Suppressor macrophage treated with lipopolysaccharide for 4 hours (primary cell): ENCODE results near the gene MS4A1.
"Not testable (repeated sequence)": the region's sequence is repeated elsewhere in the genome, so short reads cannot be mapped to it uniquely, and the experiment has no call there.

Experiments
- DNase-seq: peaks from one replicate; pipeline ENCODE4 v3.0.0-alpha.2; 2020

MS4A1 gene

DNA sequence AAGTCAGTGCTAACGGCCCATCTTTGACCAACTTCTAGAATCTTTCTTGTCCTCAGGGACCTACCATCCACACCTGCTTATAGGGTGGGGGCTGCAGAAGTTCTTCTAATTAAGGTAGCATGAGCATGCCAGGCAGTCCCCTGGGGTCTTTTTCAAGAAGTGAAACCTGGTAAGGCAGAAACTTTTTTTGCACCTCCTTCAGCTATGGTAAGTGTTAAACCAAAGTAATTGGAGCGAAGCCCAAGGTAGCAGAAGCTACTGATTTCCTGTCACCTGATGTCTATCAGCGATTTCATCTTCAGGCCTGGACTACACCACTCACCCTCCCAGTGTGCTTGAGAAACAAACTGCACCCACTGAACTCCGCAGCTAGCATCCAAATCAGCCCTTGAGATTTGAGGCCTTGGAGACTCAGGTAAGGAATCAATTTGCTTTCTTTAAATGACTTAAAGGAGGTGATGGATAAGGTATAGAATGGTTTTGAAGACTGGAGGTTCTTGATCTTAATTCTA, at the start of gene MS4A1:
TSS of gene MS4A1 (plus strand) at position 317 of the 512 bp plus-strand sequence. CDS start 6,528 bp downstream, outside the sequence.
- no peak for DNase-seq

DNA sequence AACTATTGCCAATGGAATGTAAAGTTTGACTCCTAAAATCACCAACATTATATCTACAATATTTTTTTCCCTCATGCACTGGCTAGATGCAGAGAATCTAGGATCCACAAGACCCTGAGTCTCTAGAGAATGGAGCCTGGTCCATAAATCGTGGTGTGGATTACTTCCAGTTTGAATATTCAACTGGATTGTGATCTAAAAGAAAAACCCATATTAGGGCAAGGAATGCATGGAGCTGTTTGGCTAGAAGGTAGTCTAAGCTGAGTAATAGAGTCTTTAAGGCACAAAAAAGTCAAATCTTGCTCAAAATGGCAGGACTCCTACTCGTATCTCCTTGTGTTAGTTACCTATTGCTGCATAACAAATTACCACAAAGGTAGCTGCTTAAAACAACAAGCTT, 35.6 kb upstream of the MS4A1 start:
- no peak for DNase-seq

DNA sequence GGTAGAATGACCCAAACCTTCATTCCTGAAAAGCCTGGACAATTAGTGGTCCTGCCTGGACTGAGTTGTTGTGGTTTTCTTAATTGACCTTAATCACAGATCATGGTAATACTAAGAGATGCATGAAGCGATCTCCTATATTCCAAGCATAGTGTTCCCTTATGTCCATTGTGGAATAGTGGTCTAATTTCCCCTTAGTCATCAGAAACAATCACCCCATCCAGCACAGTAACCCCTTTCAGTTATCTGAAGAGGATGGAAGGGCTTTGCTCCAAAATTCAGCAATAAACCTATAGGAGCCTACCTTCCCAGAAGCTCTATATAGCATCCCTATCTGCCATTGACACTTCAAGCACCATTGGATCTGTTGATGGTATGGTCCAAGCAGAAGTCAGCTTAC, 33.0 kb upstream of the MS4A1 start:
- DNase-seq = no peak

DNA sequence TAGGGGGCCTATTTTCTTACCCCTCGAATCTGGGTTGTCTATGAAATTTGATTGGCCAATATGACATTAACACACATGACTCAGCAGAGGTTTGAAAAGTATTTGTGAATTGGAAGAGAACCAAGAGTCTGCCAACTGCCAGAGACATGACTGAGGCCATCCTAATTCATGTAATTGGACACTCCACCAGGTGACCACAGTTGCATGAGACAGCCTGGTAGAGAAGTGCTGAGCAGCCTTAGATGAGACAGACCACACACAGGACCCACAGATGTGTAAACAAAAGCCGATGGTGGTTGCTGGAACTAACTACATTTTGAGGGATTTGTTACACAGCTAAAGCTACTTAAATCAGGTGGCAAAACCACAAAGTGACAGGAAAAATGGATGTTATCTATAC, 27.1 kb upstream of the MS4A1 start:
- no peak for DNase-seq

DNA sequence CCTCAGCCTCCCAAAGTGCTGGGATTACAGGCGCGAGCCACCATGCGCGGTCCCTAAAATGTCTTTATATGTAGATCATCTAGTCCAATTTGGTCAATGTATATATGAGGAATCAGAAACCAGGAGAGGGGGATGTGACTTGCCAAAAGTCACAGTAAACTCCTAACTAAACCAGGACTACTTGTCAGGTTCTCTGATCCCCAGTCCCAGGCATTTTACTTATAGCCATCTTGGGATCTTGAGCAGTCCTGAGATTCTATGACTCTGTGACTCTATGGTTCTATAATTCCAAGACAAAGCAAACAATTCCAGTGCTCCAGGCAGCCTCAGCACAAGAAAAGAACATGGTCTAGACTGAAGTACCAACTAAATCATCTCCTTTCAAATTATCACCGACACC, 26.4 kb upstream of the MS4A1 start, which contains the start of gene MS4A5:
TSS of gene MS4A5 (plus strand) at position 301 of the 400 bp plus-strand sequence. CDS start 103 bp downstream, outside the sequence.
- DNase-seq = no peak

DNA sequence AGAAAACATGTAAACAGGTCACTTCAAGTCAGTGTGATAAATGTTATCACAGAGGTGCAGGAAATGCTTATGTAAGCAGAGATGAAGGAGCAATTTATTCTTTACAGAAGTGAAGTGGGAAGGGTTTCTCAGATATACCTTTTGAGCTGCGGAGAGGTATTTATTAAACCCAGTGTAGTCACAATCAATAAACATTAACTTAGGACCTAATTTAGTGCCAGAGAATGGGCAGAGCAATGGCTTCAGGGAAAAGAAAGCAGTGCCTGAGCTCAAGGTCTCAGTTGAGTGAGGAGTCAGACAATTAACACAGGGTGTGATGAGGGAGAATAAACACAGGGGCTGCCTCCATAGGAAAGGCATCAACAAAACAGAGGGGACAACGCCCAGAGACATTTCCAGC, 24.4 kb upstream of the MS4A1 start:
- no peak for DNase-seq

DNA sequence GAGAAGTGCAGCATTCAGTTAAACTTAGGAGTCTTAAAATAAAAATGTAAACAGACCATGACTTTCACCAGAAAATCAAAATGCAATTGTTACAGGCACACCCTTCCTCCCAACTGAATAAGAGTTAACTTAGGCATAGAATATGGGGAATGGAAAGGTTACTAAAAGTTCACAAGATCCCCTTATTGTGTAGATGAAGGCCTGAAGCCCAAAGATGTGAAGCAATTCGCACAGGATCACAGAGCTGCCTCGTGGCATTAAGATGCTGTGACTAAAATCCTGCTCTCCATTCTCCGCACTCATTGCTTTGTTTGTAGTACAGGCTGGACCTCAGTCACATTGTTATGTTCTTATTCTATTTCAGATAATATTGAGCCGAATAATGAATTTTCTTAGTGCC, 22.2 kb upstream of the MS4A1 start:
- no peak for DNase-seq

DNA sequence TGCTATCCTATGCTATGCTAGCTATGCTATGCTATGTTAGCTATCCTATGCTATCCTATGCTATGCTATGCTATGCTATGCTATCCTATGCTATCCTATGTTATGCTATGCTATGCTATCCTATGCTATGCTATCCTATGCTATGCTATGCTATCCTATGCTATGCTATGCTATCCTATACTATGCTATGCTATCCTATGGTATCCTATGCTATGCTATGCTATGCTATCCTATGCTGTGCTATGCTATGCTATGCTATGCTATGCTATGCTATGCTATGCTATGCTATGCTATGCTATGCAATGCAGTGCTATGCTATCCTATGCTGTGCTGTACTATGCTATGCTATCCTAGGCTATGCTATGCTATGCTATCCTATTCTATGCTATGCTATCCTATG, 8.6 kb upstream of the MS4A1 start:
- DNase-seq = no peak

DNA sequence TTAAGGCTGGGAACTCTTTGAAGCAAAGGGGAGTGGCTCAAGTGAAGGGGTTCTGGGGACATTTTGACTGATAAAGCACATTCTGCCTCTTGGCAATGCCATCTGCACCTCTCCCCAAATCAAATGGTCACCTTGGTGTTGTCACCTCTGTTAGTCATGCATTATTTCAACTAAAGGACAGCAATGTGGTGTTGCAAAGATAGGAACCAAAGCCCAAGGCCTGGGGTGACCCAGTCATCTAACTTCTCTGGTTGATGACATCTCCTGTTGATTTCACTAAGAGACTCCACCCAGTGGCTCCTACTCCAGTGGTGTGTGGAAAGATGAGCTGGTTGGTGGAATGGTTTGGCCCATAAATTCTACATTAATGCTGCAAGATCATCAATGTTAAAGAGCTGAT, 7.8 kb upstream of the MS4A1 start:
- DNase-seq = peak; percentile 45

DNA sequence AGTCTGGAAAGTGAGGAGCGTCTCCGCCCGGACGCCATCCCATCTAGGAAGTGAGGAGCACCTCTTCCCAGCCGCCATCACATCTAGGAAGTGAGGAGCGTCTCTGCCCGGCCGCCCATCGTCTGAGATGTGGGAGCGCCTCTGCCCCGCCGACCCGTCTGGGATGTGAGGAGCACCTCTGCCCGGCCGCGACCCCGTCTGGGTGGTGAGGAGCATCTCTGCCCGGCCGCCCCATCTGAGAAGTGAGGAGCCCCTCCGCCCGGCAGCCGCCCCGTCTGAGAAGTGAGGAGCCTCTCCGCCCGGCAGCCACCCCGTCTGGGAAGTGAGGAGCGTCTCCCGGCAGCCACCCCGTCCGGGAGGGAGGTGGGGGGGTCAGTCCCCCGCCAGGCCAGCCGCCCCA, 4.5 kb upstream of the MS4A1 start:
- DNase-seq = not testable (repeated sequence)

DNA sequence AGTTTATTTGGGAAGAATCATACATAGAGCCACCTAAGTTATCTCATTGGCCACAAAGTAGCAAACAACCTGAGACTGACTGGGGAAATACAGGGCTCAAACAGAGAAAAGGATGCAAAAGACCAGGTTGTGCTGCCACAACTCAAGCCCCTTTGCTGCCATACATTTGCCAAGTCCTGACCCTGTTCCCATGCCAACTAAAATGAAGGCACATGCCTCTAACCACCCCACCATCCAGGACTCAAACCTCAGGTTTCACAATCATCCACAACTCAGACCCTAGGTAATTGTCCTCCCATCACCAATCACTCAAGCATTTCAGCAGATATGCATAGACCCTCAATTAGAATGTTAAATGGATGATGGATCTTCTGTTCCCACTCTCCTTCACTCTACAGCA, 1.4 kb upstream of the MS4A1 start:
- no peak for DNase-seq

DNA sequence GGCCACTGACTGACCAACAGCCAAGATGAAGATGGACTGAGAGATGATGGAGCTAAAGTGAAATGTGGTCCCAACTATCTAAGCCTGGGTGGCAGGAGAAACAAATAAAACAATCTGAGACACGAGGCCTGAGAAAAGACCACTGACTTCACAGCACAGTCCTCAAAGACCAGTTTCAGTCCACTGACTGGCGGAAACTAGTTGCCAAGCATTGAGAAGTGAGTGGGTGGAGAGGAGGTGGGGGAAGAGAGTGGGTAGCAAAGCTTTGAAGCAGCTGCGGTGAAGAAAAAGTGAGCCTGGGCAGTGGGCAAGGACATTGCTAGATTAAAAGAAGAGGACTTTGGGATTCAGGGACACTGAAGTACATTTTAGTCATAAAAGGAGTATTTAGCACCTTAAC, 1.9 kb downstream of the MS4A1 start:
- DNase-seq = no peak

DNA sequence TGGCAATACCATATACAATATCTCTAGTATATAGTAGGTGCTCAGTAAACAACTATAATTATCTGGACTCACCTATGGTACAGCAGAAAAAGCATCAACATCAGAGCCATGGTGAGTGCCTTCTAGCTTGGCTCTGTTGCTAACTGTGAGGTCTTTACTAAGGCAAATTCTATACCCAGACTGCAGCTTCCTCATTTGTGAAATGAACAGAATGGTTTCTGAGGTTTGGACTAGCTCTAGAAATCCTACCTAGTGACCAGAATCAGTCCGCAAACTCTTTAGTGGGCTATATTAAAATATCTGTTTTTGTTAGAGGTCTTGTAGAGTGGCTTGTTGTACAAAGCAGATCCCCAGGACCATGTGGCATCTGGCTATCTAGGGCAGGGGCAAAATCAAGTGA, 3.7 kb downstream of the MS4A1 start:
- DNase-seq = no peak

DNA sequence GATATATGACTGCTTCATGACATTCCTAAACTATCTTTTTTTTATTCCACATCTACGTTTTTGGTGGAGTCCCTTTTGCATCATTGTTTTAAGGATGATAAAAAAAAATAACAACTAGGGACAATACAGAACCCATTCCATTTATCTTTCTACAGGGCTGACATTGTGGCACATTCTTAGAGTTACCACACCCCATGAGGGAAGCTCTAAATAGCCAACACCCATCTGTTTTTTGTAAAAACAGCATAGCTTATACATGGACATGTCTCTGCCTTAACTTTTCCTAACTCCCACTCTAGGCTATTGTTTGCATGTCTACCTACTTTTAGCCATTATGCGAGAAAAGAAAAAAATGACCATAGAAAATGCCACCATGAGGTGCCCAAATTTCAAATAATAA, 13.2 kb downstream of the MS4A1 start:
- no peak for DNase-seq

DNA sequence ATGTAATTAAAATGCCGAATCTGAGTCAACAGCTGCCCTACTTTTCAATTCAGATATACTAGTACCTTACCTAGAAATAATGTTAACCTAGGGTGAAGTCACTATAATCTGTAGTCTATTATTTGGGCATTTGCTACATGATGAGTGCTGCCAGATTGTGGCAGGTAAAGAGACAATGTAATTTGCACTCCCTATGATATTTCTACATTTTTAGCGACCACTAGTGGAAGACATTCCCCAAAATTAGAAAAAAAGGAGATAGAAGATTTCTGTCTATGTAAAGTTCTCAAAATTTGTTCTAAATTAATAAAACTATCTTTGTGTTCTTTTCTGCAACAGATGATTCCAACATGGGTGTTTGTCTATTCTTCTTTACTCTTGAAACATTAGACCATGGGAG, 14.1 kb downstream of the MS4A1 start:
- DNase-seq = no peak

DNA sequence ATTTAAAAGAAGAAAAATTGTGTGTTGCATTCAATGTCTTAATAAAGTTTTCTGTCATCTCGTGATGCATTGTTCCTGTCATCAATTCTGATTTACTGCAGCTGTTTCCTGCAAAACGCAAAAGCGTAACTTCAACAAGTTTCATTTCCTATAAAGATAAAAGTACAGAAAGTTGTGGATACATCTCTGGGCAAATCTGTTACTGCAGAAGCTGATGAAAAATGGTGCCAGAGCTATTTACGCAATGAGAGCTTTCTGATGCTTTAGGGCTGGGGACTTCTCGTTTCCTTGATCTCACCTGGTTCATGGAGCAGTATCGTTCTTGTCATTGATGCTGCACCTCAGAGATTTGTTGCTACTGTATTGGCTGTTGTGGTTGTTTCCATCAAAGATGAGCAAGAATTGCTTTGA, 21.4 kb downstream of the MS4A1 start:
- peak; percentile 62 for DNase-seq

DNA sequence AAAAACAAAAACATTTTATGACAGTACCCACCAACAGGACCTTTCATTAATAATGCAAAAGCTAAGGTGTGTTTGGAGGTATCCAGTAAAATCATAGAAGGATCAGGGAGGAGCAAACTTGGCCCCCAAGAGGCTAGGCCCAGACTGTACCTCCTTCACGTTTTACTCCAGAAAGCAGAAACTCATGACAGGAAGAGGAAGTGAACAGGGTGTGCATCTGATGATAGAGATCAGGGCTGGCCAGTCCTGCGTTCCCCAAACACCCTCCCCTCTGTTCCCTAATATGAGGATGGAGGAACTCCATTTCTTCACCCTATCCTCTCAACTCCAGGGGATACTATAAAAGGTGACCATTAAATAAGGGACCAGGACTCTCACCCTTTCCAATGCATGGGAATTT, 26.7 kb downstream of the MS4A1 start:
- no peak for DNase-seq

DNA sequence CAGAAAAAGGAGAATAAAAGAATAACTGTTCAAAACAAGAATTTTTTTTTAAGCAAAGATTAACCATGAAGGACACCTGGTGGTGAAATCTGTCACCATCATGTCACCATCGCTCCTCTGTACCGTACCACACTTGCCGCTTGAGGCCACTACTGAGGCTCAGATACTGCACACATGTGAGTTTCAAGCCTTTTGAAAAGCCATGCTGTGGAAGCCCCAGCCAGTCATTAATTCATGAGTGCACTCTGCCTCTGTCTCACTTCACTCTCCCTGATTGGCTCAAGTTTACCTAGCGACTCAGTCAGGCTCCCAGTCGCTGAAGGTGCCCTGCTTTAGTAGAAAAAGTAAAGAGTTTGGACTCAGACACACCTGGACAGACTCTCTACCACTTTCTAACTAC, 30.3 kb downstream of the MS4A1 start:
- peak; percentile 56 for DNase-seq

DNA sequence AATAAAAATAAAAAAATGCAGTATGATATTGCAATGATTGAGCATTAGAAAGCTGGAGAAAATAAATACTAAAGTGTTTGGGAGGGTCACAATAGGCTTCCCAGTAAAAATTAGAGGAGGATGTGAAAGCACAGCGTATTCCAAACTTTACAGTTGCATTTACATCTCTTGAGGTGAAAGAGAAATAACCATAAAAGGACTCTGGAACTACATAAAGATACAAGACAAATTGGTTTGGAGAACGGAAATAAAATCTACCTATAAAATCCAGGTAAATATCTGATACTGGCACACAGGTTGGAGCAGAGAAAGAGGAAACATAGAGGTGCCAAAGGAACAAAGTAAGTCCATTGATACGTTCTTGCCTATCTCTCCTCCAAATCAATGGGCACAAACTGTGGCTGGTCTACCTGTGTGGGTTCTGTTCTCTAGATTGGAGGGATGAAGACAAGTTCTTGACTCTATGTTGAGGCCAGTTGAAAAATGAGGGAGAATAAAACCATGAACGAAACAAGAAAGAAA, 36.9 kb downstream of the MS4A1 start, which contains the start of gene MS4A12:
TSS of gene MS4A12 (plus strand) at position 291 of the 522 bp plus-strand sequence. CDS start 4,541 bp downstream, outside the sequence.
- no peak for DNase-seq

DNA sequence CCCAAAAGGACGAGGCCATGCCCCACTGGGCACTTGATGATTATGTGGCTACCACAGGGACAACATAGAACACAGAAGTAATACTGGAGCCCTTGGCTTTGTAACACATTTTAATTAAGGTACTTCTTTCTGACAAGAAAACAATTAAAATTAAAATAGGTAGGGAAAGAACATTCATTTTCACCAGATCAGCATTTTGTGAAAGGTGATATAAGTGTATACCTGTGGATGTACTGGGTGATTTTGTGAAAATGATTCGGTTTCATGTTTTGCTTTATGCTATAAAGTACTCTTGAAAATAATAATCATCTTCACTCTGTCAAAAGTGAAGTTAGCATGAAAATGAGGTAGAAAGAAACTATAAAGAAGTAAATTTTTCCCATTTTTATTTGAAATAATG, 37.8 kb downstream of the MS4A1 start:
- no peak for DNase-seq

DNA sequence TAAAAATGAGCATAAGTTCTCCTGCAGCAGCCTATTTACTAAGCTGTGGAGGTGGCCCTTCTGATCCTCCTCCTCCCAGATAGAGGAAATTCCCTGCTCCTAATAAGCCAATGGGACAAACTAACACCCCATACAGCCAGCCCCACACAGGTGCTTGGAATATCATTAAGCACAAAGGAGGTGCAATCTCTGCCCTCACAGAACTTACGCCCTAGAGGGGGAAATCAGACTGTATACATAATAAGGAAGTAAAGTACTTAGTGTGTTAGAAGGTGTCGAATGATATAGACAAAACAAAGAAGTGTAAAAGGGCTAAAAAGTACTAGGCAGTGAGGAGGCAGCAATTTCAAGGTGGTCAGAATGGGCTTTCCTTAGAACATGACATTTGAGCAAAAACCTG, 42.8 kb downstream of the MS4A1 start:
- no peak for DNase-seq

DNA sequence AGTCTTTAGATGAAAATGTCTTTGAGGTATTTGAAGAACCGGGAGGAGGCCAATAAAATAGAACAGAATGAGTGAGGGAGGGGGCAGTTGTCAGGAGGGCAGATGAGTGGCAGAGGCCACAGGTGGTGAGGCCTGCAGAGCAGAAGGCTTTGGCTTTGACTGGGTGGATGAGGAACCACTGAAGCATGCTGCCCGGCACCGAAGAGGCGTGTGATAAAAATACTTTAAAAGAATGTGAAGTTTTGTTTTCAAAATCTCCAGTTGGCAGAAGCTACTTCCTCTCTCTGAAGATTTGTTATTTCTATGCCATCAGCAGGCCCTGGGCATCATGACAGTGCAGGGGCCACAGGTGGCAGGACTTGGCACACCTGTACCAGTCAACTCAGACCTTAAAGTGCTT, 43.2 kb downstream of the MS4A1 start:
- peak; percentile 67 for DNase-seq

DNA sequence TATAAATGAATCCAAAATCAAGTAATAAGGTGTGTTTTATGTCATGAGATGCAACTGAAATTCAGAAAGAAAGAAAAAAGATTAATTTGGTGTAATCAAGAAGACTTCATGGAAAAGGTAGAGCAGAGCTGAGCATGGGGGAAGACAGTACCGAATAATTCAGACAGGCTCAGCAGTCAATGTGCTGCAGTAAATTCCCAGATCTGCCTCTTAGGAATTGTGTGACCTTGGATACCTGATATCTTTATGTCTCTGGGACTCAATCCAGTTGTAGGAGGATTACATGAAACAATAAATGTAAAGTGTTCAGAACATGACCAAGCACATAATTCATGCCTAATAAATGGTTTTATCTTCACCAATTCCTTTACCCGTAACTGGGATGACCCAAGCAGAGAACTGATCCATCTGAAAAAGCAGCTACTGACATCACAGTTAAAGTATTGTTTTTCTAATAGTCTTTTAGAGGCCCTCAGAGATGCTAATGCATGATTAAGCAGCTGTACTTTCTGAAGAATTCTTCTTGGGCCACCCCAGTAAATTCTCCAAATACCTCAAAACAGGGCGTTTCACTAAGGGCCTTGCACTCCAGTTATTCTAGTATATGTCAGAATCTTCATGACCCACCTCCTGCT, 44.7 kb downstream of the MS4A1 start:
- DNase-seq = no peak

DNA sequence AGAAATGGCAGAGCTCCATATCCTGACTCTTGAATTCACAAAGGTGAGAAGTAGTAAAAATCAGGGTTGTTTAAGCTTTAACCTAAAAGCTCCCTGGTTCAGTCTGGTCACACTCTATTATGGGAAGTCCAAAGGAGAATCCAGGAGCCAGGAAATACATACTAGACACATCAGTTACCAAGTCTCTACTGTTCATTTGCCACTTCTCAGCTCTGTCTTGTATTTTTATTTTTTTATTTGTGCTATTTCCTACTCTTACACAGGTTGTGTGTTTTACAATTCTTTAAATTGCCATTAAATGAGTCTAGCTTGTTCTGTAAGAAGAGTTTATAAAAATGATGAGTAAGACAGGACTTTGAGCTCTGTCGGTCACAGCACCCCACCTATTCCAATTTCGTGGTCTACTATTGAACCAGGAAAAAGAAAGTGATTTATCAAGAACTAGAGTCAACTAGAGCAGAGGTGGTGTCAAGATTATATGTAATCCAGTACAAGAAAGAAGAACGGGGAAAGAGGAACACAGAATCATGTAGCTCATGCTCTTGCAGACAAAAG, 46.7 kb downstream of the MS4A1 start:
- DNase-seq = no peak
